Activated naive CD4-positive, alpha-beta T cell treated with anti-CD3 and anti-CD28 coated beads, Interleukin-2, amount 50 U/mL, for 16 hours (primary cell): ENCODE results near the gene DSCAML1.
A peak's percentile ranks its signal among the peaks of the same experiment; 100 is the strongest.

Experiments
- DNase-seq: peaks from one replicate; pipeline ENCODE4 v3.0.0-alpha.2; 2020

Gene DSCAML1

GRCh38 chr11:117604336-117604995 is 192.6 kb downstream of the DSCAML1 start:
- no peak for DNase-seq

- no peak for DNase-seq
Observed at GRCh38 chr11:117603932-117604331, 193.1 kb downstream of the DSCAML1 start.

- no peak for DNase-seq
Observed at GRCh38 chr11:117601006-117601708, 195.9 kb downstream of the DSCAML1 start.

- no peak for DNase-seq
Observed at GRCh38 chr11:117600234-117600783, 196.7 kb downstream of the DSCAML1 start.

- DNase-seq, result peak; percentile 31
Observed at GRCh38 chr11:117597071-117597470, 199.9 kb downstream of the DSCAML1 start.

GRCh38 chr11:117595440-117595839 is 201.6 kb downstream of the DSCAML1 start:
- DNase-seq, result no peak

GRCh38 chr11:117594721-117595120 is 202.3 kb downstream of the DSCAML1 start:
- DNase-seq, result no peak

- DNase-seq, result no peak
Observed at GRCh38 chr11:117593065-117593464, 204.0 kb downstream of the DSCAML1 start.

GRCh38 chr11:117591316-117592039 is 205.5 kb downstream of the DSCAML1 start:
- DNase-seq, result no peak

GRCh38 chr11:117589063-117589462 is 208.0 kb downstream of the DSCAML1 start:
- DNase-seq, result no peak

GRCh38 chr11:117588166-117588810 is 208.7 kb downstream of the DSCAML1 start:
- no peak for DNase-seq

GRCh38 chr11:117587416-117587815 is 209.6 kb downstream of the DSCAML1 start:
- no peak for DNase-seq

GRCh38 chr11:117586392-117586791 is 210.6 kb downstream of the DSCAML1 start:
- DNase-seq, result no peak

- DNase-seq, result no peak
Observed at GRCh38 chr11:117585631-117586030, 211.4 kb downstream of the DSCAML1 start.

GRCh38 chr11:117584056-117584830 is 212.8 kb downstream of the DSCAML1 start:
- DNase-seq, result no peak

- no peak for DNase-seq
Observed at GRCh38 chr11:117583063-117583801, 213.8 kb downstream of the DSCAML1 start.

GRCh38 chr11:117582433-117582832 is 214.6 kb downstream of the DSCAML1 start:
- no peak for DNase-seq

- DNase-seq, result no peak
Observed at GRCh38 chr11:117580866-117581265, 216.2 kb downstream of the DSCAML1 start.

GRCh38 chr11:117579161-117579560 is 217.9 kb downstream of the DSCAML1 start:
- DNase-seq, result no peak

GRCh38 chr11:117575856-117576255 is 221.2 kb downstream of the DSCAML1 start:
- DNase-seq, result no peak

- no peak for DNase-seq
Observed at GRCh38 chr11:117574551-117574950, 222.5 kb downstream of the DSCAML1 start.

GRCh38 chr11:117573326-117573725 is 223.7 kb downstream of the DSCAML1 start:
- no peak for DNase-seq
